ENCODE results near the gene NOX3. TPM values are rescaled to one million over a fixed set of nuclear protein-coding genes. Genes with fewer than 3 reads are reported as not detected.

The NOX3 gene
- total and polyA plus RNA-seq, 2 of the 8 experiments (the other 6 are each of a cell fraction or from before 2014, with no cell fraction given): not detected

DNA sequence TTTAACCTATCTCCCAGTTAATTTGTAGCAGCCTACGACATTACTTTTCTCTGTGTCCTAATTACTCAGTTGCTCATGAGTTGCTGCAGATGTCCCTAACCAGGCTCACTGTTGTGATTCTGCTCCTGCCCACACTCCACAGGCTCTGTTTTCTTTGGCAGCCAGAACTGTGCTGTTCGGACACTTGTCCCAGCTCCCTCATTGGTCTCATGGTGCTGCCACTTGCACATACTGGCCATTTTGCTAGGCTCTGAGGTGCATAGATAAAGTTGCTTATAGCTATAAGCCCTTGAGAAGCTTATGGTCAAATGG is 55.0 kb downstream of the NOX3 start:
- H3K4me1 ChIP-seq (replicated peaks in 1 of 4; ENCODE audit: control insufficient read depth in 3 of 4, insufficient read depth in 4 of 4, low read length in 3 of 4): no peaks in the 10 kb centered on the region
- no peak overlapping the region for H4K8ac ChIP-seq (ENCODE audit: extremely low read depth, insufficient read depth, low read length)
- no peak overlapping the region for H2BK15ac ChIP-seq (ENCODE audit: low read length)
- H3K79me2 ChIP-seq (ENCODE audit: control insufficient read depth in 1 of 2, insufficient read depth in 2 of 2, low read length in 2 of 2): no peaks in the 10 kb centered on the region
- no peak overlapping the region for H3K27ac ChIP-seq (ENCODE audit: low read depth, low read length)
- no peak overlapping the region for H3K9ac ChIP-seq (replicated peaks in 1 of 4; ENCODE audit: extremely low read depth in 1 of 4, low read depth in 3 of 4, low read length in 3 of 4)
- POLR2A ChIA-PET (ENCODE audit: partially characterized antibody): interaction anchor here (0.6 kb wide), 1 partner anchor 18 kb away, joined by 3 read pairs; no protein-coding TSS in a partner anchor
- H3K56ac ChIP-seq (replicated peaks; ENCODE audit: insufficient read length, low read depth, low read length): no peak overlapping the region
- CTCF ChIA-PET (ENCODE audit: partially characterized antibody): interaction anchor here (0.6 to 3.8 kb wide), 10 partner anchors 9 to 94 kb away, joined by 3 to 20 read pairs (median 4); no protein-coding TSS in a partner anchor
- no peak overlapping the region for H4K5ac ChIP-seq (ENCODE audit: insufficient read length, low read depth, low read length)
- H4K20me1 ChIP-seq (replicated peaks in 1 of 2; ENCODE audit: control insufficient read depth in 1 of 2, insufficient read depth in 2 of 2, low read length in 2 of 2): no peaks in the 10 kb centered on the region
- no peak overlapping the region for H3K4me3 ChIP-seq (ENCODE audit: extremely low read depth in 1 of 4, insufficient read depth in 2 of 4, low read depth in 3 of 4, low read length in 4 of 4)
- H3K4me2 ChIP-seq (ENCODE audit: insufficient read depth in 1 of 2, low read depth in 2 of 2, low read length in 2 of 2): no peak overlapping the region
- no peak overlapping the region for H2AFZ ChIP-seq (ENCODE audit: low read length)
- H2BK12ac ChIP-seq (ENCODE audit: low read depth, low read length): no peak overlapping the region
- no peak overlapping the region for H2BK120ac ChIP-seq (replicated peaks; ENCODE audit: low read depth, low read length)
- DNase-seq (ENCODE audit: low read depth in 1 of 2, low spot score in 2 of 2) (no peak), FAIRE-seq (no peak)
- H3K23me2 ChIP-seq (ENCODE audit: low read depth, low read length): no peaks in the 10 kb centered on the region
- no peak overlapping the region for H3K4ac ChIP-seq (replicated peaks; ENCODE audit: insufficient read length, low read depth, low read length)
- H3K14ac ChIP-seq (ENCODE audit: insufficient read length): no peak overlapping the region
- H3K79me1 ChIP-seq (ENCODE audit: low read depth, low read length): no peaks in the 10 kb centered on the region
- no peak overlapping the region for H2AK5ac ChIP-seq (ENCODE audit: low read depth, low read length)
- no peak overlapping the region for H2BK5ac ChIP-seq (ENCODE audit: low read depth, low read length)
- no peak overlapping the region for H3K18ac ChIP-seq (ENCODE audit: extremely low read depth, low read length)
- H4K91ac ChIP-seq (replicated peaks; ENCODE audit: insufficient read length, low read length): no peak overlapping the region
- H3K27me3 ChIP-seq (replicated peaks in 1 of 4; ENCODE audit: control insufficient read depth in 3 of 4, extremely low read depth in 1 of 4, insufficient read depth in 3 of 4, low read length in 3 of 4): no peaks in the 10 kb centered on the region; a peak in 1 of 7 replicates
- H2BK20ac ChIP-seq (ENCODE audit: low read length): no peak overlapping the region
- H3K23ac ChIP-seq (ENCODE audit: insufficient read length): no peak overlapping the region
- WGBS, 2 experiments (ENCODE audit: extremely low coverage in 1 of 2, insufficient coverage in 1 of 2, insufficient read length in 1 of 2, insufficient replicate concordance in 2 of 2, low coverage in 1 of 2, low lambda C conversion rate in 2 of 2, missing lambda C conversion rate in 1 of 2): 82% methylated on average over 2 of the region's 2 CpGs; no CpG with 5 or more reads in 1 of the 2 experiments
- no peaks in the 10 kb centered on the region for H3K36me3 ChIP-seq (ENCODE audit: control insufficient read depth in 2 of 4, insufficient read depth in 4 of 4, low read length in 3 of 4)
- no peaks in the 10 kb centered on the region for H3K9me3 ChIP-seq (ENCODE audit: insufficient read depth in 2 of 2, low read depth in 1 of 2, low read length in 1 of 2)
- no peak for TF ChIP-seq SP4 (IDR thresholded peaks at IDR 0.05; ENCODE audit: low read length)
- TF ChIP-seq CBX5 (IDR thresholded peaks at IDR 0.05; ENCODE audit: low read depth, low read length): no peak
- TF ChIP-seq BCL11A (IDR thresholded peaks at IDR 0.05; ENCODE audit: low read depth in 2 of 2, low read length in 2 of 2): no peak
- TF ChIP-seq BACH1 (IDR thresholded peaks at IDR 0.05; ENCODE audit: low read length): no peak
- TF ChIP-seq KDM4A (IDR thresholded peaks at IDR 0.05; ENCODE audit: low read depth, low read length, severe bottlenecking): no peak
- no peak for TF ChIP-seq NRF1 (IDR thresholded peaks at IDR 0.05; ENCODE audit: low read depth, low read length)
- no peak for TF ChIP-seq SP2 (IDR thresholded peaks at IDR 0.05; ENCODE audit: low read length)
- TF ChIP-seq BRCA1 (IDR thresholded peaks at IDR 0.05; ENCODE audit: low read depth, low read length): no peak
- TF ChIP-seq RNF2 (IDR thresholded peaks at IDR 0.05; ENCODE audit: borderline replicate concordance, low read depth, low read length, missing control alignments, poor library complexity, severe bottlenecking): no peak
- no peak for TF ChIP-seq USF2 (IDR thresholded peaks at IDR 0.05; ENCODE audit: low read length)
- TF ChIP-seq, protein P1, sequence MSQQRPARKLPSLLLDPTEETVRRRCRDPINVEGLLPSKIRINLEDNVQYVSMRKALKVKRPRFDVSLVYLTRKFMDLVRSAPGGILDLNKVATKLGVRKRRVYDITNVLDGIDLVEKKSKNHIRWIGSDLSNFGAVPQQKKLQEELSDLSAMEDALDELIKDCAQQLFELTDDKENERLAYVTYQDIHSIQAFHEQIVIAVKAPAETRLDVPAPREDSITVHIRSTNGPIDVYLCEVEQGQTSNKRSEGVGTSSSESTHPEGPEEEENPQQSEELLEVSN (IDR thresholded peaks at IDR 0.05): no peak
- no peak for TF ChIP-seq YY1 (IDR thresholded peaks at IDR 0.05; ENCODE audit: low read depth, low read length)
